ENCODE data around the gene ZNF451.

DNA sequence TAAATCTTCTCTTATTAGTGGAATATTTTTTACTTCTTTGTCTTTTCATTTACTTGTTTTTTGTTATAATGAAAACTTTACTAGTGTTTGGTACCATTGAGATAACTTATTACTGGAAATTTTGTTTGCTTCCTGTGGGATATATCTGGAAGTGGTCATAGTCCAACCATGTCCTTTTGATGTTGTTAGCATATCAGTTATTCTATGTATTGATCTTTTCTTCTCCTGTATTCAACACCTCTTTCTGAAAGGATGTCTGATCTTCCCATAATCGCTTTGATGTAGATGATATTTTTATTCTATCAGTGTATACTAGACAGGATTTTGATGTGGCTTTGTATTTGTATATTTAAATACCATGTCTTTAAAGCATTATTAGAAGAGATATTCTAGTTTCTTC is 17.0 kb downstream of the ZNF451 start:
- TF ChIP-seq, protein P1, sequence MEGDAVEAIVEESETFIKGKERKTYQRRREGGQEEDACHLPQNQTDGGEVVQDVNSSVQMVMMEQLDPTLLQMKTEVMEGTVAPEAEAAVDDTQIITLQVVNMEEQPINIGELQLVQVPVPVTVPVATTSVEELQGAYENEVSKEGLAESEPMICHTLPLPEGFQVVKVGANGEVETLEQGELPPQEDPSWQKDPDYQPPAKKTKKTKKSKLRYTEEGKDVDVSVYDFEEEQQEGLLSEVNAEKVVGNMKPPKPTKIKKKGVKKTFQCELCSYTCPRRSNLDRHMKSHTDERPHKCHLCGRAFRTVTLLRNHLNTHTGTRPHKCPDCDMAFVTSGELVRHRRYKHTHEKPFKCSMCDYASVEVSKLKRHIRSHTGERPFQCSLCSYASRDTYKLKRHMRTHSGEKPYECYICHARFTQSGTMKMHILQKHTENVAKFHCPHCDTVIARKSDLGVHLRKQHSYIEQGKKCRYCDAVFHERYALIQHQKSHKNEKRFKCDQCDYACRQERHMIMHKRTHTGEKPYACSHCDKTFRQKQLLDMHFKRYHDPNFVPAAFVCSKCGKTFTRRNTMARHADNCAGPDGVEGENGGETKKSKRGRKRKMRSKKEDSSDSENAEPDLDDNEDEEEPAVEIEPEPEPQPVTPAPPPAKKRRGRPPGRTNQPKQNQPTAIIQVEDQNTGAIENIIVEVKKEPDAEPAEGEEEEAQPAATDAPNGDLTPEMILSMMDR (IDR thresholded peaks at IDR 0.05), result no peak
- TF ChIP-seq EZH2 (IDR thresholded peaks at IDR 0.05; ENCODE audit: borderline replicate concordance, insufficient read depth, low read depth, low read length, poor library complexity, severe bottlenecking), result no peak

Measured in B cell (primary cell).